Measurements from ENCODE around the gene PKN1. TPM values are rescaled to one million over a fixed set of nuclear protein-coding genes. Genes with fewer than 3 reads are reported as not detected.

PKN1 gene
- total and polyA plus RNA-seq, 2 experiments from 2014 or later, result 86.8 to 201 TPM

DNA sequence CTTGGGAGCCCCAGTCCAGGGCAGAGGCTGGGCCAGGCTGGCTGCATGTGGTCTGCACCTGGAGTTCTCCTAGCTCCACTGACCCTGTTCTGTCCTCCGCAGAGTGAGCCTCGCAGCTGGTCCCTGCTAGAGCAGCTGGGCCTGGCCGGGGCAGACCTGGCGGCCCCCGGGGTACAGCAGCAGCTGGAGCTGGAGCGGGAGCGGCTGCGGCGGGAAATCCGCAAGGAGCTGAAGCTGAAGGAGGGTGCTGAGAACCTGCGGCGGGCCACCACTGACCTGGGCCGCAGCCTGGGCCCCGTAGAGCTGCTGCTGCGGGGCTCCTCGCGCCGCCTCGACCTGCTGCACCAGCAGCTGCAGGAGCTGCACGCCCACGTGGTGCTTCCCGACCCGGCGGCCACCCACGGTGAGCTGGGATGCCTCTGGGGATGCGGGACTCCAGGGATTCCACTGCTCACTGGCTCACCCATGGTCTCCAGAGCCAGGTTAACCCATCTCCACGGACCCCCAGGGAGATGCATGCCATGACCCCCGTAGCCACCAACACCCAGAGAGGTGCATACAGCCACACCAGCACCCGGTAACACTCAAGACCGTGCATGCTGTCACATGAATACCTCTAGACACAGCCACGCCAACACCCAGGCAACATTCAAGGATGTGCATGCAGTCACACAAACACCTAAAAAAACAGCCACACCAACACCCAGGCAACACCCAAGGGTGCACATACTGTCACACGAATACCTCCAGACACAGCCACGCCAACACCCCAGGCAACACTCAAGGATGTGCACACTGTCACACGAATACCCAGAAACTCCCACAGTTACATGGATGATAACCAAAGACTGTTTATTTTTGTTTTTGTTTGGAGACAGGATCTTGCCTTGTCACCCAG is 8.2 kb downstream of the PKN1 start (continued):
- TF ChIP-seq, protein P1, sequence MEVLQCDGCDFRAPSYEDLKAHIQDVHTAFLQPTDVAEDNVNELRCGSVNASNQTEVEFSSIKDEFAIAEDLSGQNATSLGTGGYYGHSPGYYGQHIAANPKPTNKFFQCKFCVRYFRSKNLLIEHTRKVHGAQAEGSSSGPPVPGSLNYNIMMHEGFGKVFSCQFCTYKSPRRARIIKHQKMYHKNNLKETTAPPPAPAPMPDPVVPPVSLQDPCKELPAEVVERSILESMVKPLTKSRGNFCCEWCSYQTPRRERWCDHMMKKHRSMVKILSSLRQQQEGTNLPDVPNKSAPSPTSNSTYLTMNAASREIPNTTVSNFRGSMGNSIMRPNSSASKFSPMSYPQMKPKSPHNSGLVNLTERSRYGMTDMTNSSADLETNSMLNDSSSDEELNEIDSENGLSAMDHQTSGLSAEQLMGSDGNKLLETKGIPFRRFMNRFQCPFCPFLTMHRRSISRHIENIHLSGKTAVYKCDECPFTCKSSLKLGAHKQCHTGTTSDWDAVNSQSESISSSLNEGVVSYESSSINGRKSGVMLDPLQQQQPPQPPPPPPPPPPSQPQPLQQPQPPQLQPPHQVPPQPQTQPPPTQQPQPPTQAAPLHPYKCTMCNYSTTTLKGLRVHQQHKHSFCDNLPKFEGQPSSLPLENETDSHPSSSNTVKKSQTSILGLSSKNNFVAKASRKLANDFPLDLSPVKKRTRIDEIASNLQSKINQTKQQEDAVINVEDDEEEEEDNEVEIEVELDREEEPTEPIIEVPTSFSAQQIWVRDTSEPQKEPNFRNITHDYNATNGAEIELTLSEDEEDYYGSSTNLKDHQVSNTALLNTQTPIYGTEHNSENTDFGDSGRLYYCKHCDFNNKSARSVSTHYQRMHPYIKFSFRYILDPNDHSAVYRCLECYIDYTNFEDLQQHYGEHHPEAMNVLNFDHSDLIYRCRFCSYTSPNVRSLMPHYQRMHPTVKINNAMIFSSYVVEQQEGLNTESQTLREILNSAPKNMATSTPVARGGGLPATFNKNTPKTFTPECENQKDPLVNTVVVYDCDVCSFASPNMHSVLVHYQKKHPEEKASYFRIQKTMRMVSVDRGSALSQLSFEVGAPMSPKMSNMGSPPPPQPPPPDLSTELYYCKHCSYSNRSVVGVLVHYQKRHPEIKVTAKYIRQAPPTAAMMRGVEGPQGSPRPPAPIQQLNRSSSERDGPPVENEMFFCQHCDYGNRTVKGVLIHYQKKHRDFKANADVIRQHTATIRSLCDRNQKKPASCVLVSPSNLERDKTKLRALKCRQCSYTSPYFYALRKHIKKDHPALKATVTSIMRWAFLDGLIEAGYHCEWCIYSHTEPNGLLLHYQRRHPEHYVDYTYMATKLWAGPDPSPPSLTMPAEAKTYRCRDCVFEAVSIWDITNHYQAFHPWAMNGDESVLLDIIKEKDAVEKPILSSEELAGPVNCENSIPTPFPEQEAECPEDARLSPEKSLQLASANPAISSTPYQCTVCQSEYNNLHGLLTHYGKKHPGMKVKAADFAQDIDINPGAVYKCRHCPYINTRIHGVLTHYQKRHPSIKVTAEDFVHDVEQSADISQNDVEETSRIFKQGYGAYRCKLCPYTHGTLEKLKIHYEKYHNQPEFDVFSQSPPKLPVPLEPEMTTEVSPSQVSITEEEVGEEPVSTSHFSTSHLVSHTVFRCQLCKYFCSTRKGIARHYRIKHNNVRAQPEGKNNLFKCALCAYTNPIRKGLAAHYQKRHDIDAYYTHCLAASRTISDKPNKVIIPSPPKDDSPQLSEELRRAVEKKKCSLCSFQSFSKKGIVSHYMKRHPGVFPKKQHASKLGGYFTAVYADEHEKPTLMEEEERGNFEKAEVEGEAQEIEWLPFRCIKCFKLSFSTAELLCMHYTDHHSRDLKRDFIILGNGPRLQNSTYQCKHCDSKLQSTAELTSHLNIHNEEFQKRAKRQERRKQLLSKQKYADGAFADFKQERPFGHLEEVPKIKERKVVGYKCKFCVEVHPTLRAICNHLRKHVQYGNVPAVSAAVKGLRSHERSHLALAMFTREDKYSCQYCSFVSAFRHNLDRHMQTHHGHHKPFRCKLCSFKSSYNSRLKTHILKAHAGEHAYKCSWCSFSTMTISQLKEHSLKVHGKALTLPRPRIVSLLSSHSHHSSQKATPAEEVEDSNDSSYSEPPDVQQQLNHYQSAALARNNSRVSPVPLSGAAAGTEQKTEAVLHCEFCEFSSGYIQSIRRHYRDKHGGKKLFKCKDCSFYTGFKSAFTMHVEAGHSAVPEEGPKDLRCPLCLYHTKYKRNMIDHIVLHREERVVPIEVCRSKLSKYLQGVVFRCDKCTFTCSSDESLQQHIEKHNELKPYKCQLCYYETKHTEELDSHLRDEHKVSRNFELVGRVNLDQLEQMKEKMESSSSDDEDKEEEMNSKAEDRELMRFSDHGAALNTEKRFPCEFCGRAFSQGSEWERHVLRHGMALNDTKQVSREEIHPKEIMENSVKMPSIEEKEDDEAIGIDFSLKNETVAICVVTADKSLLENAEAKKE (CRISPR knock-in tag; IDR thresholded peaks at IDR 0.05), result no peak
- TF ChIP-seq ZNF114 (CRISPR knock-in tag; IDR thresholded peaks at IDR 0.05), result no peak
- no peak for TF ChIP-seq POLR2AphosphoS5 (IDR thresholded peaks at IDR 0.05; ENCODE audit: low read depth)
- no peak for TF ChIP-seq STAT1 (IDR thresholded peaks at IDR 0.05; ENCODE audit: unreplicated experiment)
- TF ChIP-seq, protein P2, sequence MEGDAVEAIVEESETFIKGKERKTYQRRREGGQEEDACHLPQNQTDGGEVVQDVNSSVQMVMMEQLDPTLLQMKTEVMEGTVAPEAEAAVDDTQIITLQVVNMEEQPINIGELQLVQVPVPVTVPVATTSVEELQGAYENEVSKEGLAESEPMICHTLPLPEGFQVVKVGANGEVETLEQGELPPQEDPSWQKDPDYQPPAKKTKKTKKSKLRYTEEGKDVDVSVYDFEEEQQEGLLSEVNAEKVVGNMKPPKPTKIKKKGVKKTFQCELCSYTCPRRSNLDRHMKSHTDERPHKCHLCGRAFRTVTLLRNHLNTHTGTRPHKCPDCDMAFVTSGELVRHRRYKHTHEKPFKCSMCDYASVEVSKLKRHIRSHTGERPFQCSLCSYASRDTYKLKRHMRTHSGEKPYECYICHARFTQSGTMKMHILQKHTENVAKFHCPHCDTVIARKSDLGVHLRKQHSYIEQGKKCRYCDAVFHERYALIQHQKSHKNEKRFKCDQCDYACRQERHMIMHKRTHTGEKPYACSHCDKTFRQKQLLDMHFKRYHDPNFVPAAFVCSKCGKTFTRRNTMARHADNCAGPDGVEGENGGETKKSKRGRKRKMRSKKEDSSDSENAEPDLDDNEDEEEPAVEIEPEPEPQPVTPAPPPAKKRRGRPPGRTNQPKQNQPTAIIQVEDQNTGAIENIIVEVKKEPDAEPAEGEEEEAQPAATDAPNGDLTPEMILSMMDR (conservative IDR thresholded peaks at IDR 0.05; ENCODE audit: low read depth in 2 of 2), result no peak
- no peak for TF ChIP-seq NANOG (IDR thresholded peaks at IDR 0.05; ENCODE audit: borderline replicate concordance)
- no peak for TF ChIP-seq ZNF331 (CRISPR knock-in tag; IDR thresholded peaks at IDR 0.05; ENCODE audit: low read depth)
- TF ChIP-seq EZH2phosphoT487 (IDR thresholded peaks at IDR 0.05; ENCODE audit: unreplicated experiment), result no peak
- TF ChIP-seq, protein P3, sequence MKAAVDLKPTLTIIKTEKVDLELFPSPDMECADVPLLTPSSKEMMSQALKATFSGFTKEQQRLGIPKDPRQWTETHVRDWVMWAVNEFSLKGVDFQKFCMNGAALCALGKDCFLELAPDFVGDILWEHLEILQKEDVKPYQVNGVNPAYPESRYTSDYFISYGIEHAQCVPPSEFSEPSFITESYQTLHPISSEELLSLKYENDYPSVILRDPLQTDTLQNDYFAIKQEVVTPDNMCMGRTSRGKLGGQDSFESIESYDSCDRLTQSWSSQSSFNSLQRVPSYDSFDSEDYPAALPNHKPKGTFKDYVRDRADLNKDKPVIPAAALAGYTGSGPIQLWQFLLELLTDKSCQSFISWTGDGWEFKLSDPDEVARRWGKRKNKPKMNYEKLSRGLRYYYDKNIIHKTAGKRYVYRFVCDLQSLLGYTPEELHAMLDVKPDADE (IDR thresholded peaks at IDR 0.05), result no peak
- no peak for TF ChIP-seq EZH2 (IDR thresholded peaks at IDR 0.05; ENCODE audit: low read depth, unreplicated experiment)
- TF ChIP-seq CREB1 (CRISPR knock-in tag; IDR thresholded peaks at IDR 0.05; ENCODE audit: low read depth), result no peak
